ENCODE data around the gene HTR3B. TPM values are rescaled to one million over a fixed set of nuclear protein-coding genes. Genes with fewer than 3 reads are reported as not detected.

HTR3B gene
- total RNA-seq, 1 experiment from 2014 or later = not detected

- no peak overlapping the region for H4K8ac ChIP-seq (replicated peaks; ENCODE audit: insufficient read length, low read depth, low read length)
- no CpG with 5 or more reads among the region's 2 CpGs for WGBS (ENCODE audit: extremely low coverage, insufficient read length, low lambda C conversion rate)
- H3K56ac ChIP-seq (ENCODE audit: insufficient read length, low read depth, low read length) = no peak overlapping the region
- TF ChIP-seq CTCF (conservative IDR thresholded peaks at IDR 0.05) = no peak
- no peak overlapping the region for H3K14ac ChIP-seq (ENCODE audit: insufficient read depth, low read length)
- Mint-ChIP-seq H3K36me3 (ENCODE audit: insufficient read depth in 1 of 3, low read depth in 3 of 3) (no peaks in the 10 kb centered on the region), H3K9me3 (no peaks in the 10 kb centered on the region), H3K4me3 (no peak overlapping the region), H3K27me3 (ENCODE audit: low read depth) (no peaks in the 10 kb centered on the region), H3K4me1 (peaks cover 1 to 5% of the 10 kb centered on the region in 2 experiments; a peak in 1 of 4 replicates), H3K27ac (no peak overlapping the region)
- DNase-seq = no peak
- H4K91ac ChIP-seq (ENCODE audit: insufficient read length, low read depth, low read length) = no peak overlapping the region
- H2BK20ac ChIP-seq (ENCODE audit: low read depth, low read length, poor library complexity, severe bottlenecking) = no peak overlapping the region
- H3K23ac ChIP-seq (ENCODE audit: insufficient read length, low read depth, low read length) = no peak overlapping the region
- no peaks in the 10 kb centered on the region for H3K9me3 ChIP-seq (ENCODE audit: control insufficient read depth, low read depth, low read length)
- H2BK15ac ChIP-seq (ENCODE audit: low read depth, low read length) = no peak overlapping the region
- no peak overlapping the region for H2BK12ac ChIP-seq (ENCODE audit: insufficient read length, low read depth, low read length)
- H2AK5ac ChIP-seq (ENCODE audit: insufficient read length, low read length) = no peak overlapping the region
- no peak overlapping the region for H3K9ac ChIP-seq (ENCODE audit: extremely low read depth, insufficient read length, low read length)
- H2BK5ac ChIP-seq (ENCODE audit: insufficient read length, low read length) = no peak overlapping the region
- H3T11ph ChIP-seq (ENCODE audit: low read length) = no peak overlapping the region
- no peak overlapping the region for H3K4me2 ChIP-seq (ENCODE audit: insufficient read depth, insufficient read length, low read length)
- no peak overlapping the region for H2BK120ac ChIP-seq (ENCODE audit: low read depth, low read length, poor library complexity, severe bottlenecking)
- no peak overlapping the region for H2AFZ ChIP-seq (ENCODE audit: low read length)
- H3K4ac ChIP-seq (ENCODE audit: low read depth, low read length) = no peak overlapping the region
- no peaks in the 10 kb centered on the region for H3K23me2 ChIP-seq (ENCODE audit: insufficient read length, low read depth, low read length, poor library complexity, severe bottlenecking)
- H3K4me1 ChIP-seq (ENCODE audit: insufficient read depth, low read length) = no peaks in the 10 kb centered on the region
- no peaks in the 10 kb centered on the region for H4K20me1 ChIP-seq (ENCODE audit: control insufficient read depth, insufficient read depth, insufficient read length)
- no peak overlapping the region for H3K27ac ChIP-seq (ENCODE audit: insufficient read length, low read depth, low read length)
- no peaks in the 10 kb centered on the region for H3K79me2 ChIP-seq (ENCODE audit: insufficient read depth, low read length)
- no peaks in the 10 kb centered on the region for H3K79me1 ChIP-seq (ENCODE audit: insufficient read depth, low read depth, low read length, poor library complexity, severe bottlenecking)
- H3K18ac ChIP-seq (ENCODE audit: insufficient read length, low read depth, low read length) = no peak overlapping the region
- H4K5ac ChIP-seq (ENCODE audit: insufficient read length, low read depth, low read length) = no peak overlapping the region
- H3K27me3 ChIP-seq (ENCODE audit: insufficient read depth, low read length) = no peaks in the 10 kb centered on the region
Measured at GRCh38 chr11:113923572-113923971, 19.0 kb downstream of the HTR3B start.
